Measurements from ENCODE around the gene MPPED2. TPM values are rescaled to one million over a fixed set of nuclear protein-coding genes. Genes with fewer than 3 reads are reported as not detected.

MPPED2 gene
- total and polyA plus RNA-seq, 7 donors, result 0.80 to 19.1 (median 6.8) TPM; not detected in 2

GRCh38 chr11:30511408-30511807 lies 74.7 kb downstream of the MPPED2 start:
- TF ChIP-seq CTCF (IDR thresholded peaks at IDR 0.05), result no peak
- no peak for TF ChIP-seq POLR2AphosphoS5 (IDR thresholded peaks at IDR 0.05)
- no peak for TF ChIP-seq POLR2A (IDR thresholded peaks at IDR 0.05)
- intact Hi-C loops (cut with DNase I), result no loop called here
- Histone ChIP-seq H3K27ac (no peak overlapping the region), H3K27me3 (no peaks in the 10 kb centered on the region), H3K36me3 (no peaks in the 10 kb centered on the region), H3K9me3 (no peaks in the 10 kb centered on the region), H3K4me1 (no peaks in the 10 kb centered on the region), H3K4me3 (no peak overlapping the region)
- WGBS, 2 donors, result 57 to 76% methylated on average over 4 of the region's 4 CpGs
- DNase-seq, result no peak

- H3K4me1 ChIP-seq, result no peaks in the 10 kb centered on the region
- no peaks in the 10 kb centered on the region for H3K9me3 ChIP-seq
- H3K27ac ChIP-seq, result no peak overlapping the region
- H3K4me3 ChIP-seq, result no peak overlapping the region
- 77 to 81% methylated on average over 2 of the region's 2 CpGs for WGBS, 2 donors
- no peaks in the 10 kb centered on the region for H3K36me3 ChIP-seq
- no peak for TF ChIP-seq POLR2AphosphoS5 (IDR thresholded peaks at IDR 0.05)
- TF ChIP-seq CTCF (IDR thresholded peaks at IDR 0.05), result no peak
- no peak for TF ChIP-seq EP300 (IDR thresholded peaks at IDR 0.05)
- TF ChIP-seq POLR2A (IDR thresholded peaks at IDR 0.05), result no peak
- intact Hi-C loops (cut with DNase I), result no loop called here
- no peaks in the 10 kb centered on the region for H3K27me3 ChIP-seq
- DNase-seq, result no peak
Measured at GRCh38 chr11:30510750-30511149, 75.4 kb downstream of the MPPED2 start.

GRCh38 chr11:30509364-30509763 lies 76.8 kb downstream of the MPPED2 start:
- Histone ChIP-seq H3K9me3 (no peaks in the 10 kb centered on the region), H3K27me3 (no peaks in the 10 kb centered on the region), H3K27ac (no peak overlapping the region), H3K4me3 (no peak overlapping the region), H3K36me3 (no peaks in the 10 kb centered on the region), H3K4me1 (no peaks in the 10 kb centered on the region)
- intact Hi-C loops (cut with DNase I), result no loop called here
- WGBS, 2 donors, result 87 to 88% methylated on average over 2 of the region's 2 CpGs
- no peak for DNase-seq
- TF ChIP-seq POLR2A (IDR thresholded peaks at IDR 0.05) (no peak), POLR2AphosphoS5 (IDR thresholded peaks at IDR 0.05) (no peak), CTCF (IDR thresholded peaks at IDR 0.05) (no peak), EP300 (IDR thresholded peaks at IDR 0.05) (no peak)

GRCh38 chr11:30508594-30508993 lies 77.6 kb downstream of the MPPED2 start:
- no peak overlapping the region for H3K4me3 ChIP-seq
- H3K9me3 ChIP-seq, result no peaks in the 10 kb centered on the region
- DNase-seq, result no peak
- no peak for TF ChIP-seq CTCF (IDR thresholded peaks at IDR 0.05)
- H3K36me3 ChIP-seq, result no peaks in the 10 kb centered on the region
- H3K4me1 ChIP-seq, result no peaks in the 10 kb centered on the region
- 80 to 84% methylated on average over 3 of the region's 3 CpGs for WGBS, 2 donors
- H3K27ac ChIP-seq, result no peak overlapping the region
- intact Hi-C loops (cut with DNase I), result no loop called here
- no peaks in the 10 kb centered on the region for H3K27me3 ChIP-seq

GRCh38 chr11:30505603-30506002 lies 80.5 kb downstream of the MPPED2 start:
- 42 to 73% methylated on average over 3 of the region's 3 CpGs for WGBS, 2 donors
- DNase-seq, result no peak
- Histone ChIP-seq H3K36me3 (no peaks in the 10 kb centered on the region), H3K9me3 (no peaks in the 10 kb centered on the region), H3K27me3 (no peaks in the 10 kb centered on the region), H3K4me1 (no peaks in the 10 kb centered on the region), H3K4me3 (no peak overlapping the region), H3K27ac (no peak overlapping the region)
- TF ChIP-seq CTCF (IDR thresholded peaks at IDR 0.05) (no peak), EP300 (IDR thresholded peaks at IDR 0.05) (no peak), POLR2A (IDR thresholded peaks at IDR 0.05) (no peak), POLR2AphosphoS5 (IDR thresholded peaks at IDR 0.05) (no peak)
- intact Hi-C loops (cut with DNase I), result no loop called here
